Breast epithelium (tissue), 4 donors: ENCODE measurements around the gene JMJD8. TPM values are rescaled to one million over a fixed set of nuclear protein-coding genes. Genes with fewer than 3 reads are reported as not detected.
A peak's percentile ranks its signal among the peaks of the same experiment; 100 is the strongest.

ENCODE experiments used
- DNase-seq, 2 donors: peaks; one replicate each; pipeline ENCODE4 v3.0.0-alpha.2; 2019; ENCODE audit warnings: low spot score in 2 of 2
- H3K27ac ChIP-seq, 2 donors: fragments of 200-600 bp; sonication (generic) in 1 of 2; one replicate each; pipeline ENCODE4 v1.5.1; 2016 to 2019; ENCODE audit warnings: mild to moderate bottlenecking in 1 of 2
- H3K27me3 ChIP-seq, 2 donors: fragments of 200-600 bp; sonication (generic) in 1 of 2; one replicate each; pipeline versions ENCODE4 v1.5.1 to v1.6.0; 2017 to 2019; ENCODE audit warnings: control low read depth in 1 of 2, mild to moderate bottlenecking in 1 of 2
- H3K36me3 ChIP-seq: fragments of 200-600 bp; one replicate; pipeline ENCODE4 v1.5.1; 2019
- H3K4me1 ChIP-seq, 2 donors: fragments of 200-600 bp; sonication (generic); one replicate each; pipeline ENCODE4 v1.5.1; 2016 to 2019; ENCODE audit warnings: control low read depth in 1 of 2
- H3K4me3 ChIP-seq, 3 donors: fragments of 200-600 bp; sonication (generic); 1 replicate in 2 of 3; 2 replicates in 1 of 3; pipeline ENCODE4 v1.5.1; 2016 to 2019; ENCODE audit warnings: mild to moderate bottlenecking in 3 of 3, moderate library complexity in 2 of 3
- H3K9me3 ChIP-seq, 2 donors: fragments of 200-600 bp; sonication (generic) in 1 of 2; one replicate each; pipeline ENCODE4 v1.5.1; 2016 to 2019; ENCODE audit warnings: control low read depth in 1 of 2
- POLR2A ChIP-seq: fragments of 450-650 bp; IDR thresholded peaks from one replicate; pipeline ENCODE4 v1.6.1; 2016; ENCODE audit warnings: antibody characterized with exemption, mild to moderate bottlenecking, moderate library complexity
- POLR2AphosphoS5 ChIP-seq, 3 donors: sonication (generic); formaldehyde crosslinking; IDR thresholded peaks; one replicate each; pipeline ENCODE4 v1.6.1; 2017; ENCODE audit warnings: antibody characterized with exemption in 3 of 3
- intact Hi-C: fragments of 100-400 bp; cut with DNase I; formaldehyde crosslinking; loops from one replicate; pipeline ENCODE4 v1.15.1; 2023; ENCODE audit warnings: low total_unique reads
- total RNA-seq, 3 donors: library from RNA; depleted of rRNA; stranded (reverse); fragments of >200 nt; gene quantifications; one replicate each; pipeline ENCODE4 v1.1.0, GENCODE V29; 2016
- TF ChIP-seq, protein P1 (sequence below), 3 donors: fragments of 450-650 bp; IDR thresholded peaks; one replicate each; pipeline ENCODE4 v1.5.1; 2016 to 2017; ENCODE audit warnings: antibody characterized with exemption in 3 of 3, mild to moderate bottlenecking in 3 of 3, moderate library complexity in 3 of 3

JMJD8 gene
- total RNA-seq, 3 donors from 2014 or later, result 67.2 to 83.4 (median 67.5) TPM

DNA sequence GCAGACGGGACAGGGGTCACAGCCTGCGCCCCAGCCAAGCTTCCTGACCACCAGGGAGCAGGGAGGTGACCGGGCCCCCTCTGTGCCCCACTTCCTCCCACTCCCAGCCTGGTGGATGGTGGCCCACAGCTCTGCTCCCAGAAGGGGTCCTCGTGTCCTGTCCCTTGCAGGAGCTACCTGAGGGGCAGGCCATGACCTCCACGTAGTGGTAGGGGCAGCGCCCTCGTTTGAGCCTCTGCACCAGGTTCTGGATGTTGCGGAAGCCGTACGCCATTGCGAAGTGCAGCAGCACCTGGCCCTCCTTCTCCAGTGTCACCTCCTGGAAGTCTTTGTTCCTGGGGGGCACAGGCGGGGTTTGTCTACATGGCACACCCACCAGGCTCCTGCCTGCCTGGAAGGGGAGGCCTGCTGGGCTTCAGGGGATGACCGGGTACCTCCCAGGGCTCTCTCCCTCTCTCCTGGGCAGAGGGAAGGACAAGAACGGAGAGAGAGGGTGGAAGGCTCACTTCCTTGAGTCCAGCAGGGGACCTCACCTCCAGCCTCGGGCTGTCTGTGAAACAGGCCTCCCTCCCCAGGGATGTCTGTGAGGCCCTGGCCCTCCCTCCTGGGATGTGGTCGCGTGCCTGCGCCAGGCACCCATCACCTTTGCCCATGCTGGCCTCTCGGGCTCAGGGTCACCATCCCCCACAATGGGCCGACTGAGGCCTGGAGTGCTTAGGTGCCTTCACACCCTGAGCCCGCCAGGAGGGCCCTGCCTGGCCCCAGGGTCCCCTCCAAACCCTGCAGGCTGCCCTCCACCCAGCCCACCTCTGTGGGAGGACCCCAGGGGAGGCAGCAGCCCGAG lies 46.8 kb upstream of the JMJD8 start:
- H3K27ac ChIP-seq, result no peak overlapping the region
- intact Hi-C loops, result no loop called here

DNA sequence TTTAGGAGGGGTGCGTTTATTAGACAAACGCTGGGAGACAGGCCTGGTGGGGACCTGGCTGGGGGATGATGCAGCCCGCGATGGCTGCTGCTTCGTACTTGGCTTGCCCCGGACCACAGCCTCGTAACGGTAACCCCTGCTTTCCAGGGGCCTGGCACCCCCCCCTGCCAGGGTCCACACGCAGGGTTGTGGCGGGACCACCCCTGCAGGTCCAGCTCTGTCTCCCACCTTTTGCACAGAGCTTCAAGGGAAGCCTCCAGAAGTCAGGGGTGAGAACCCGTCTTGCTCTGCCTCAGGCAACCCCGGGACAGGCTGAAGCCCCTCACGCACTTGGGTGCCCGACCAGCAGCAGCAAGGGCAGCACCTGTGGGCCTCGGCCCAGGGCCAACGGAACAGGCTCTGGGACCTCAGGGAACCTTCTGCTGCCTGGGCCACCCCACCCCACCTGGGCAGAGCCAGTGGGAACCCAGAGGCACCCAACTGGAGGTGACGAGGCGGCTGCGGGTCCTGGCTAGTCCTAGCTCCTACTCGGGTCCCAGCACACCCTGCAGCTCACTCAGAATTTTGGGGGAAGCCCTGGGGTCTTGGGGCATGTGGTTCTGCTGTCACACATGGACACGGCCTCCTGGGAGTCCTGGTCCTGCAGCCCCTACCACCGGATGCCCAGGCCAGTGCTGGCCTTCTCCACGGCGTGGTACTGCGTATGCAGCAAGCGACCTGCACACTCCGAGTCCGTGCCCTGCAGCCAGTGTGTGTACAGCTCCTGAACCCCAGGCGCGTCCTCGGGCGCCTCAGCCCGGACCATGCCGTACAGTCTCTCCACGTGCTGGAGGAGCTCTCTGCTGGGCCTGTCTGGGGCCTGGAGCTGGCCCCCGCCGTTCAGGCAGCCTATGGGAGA lies 45.9 kb upstream of the JMJD8 start:
- TF ChIP-seq POLR2AphosphoS5 (IDR thresholded peaks at IDR 0.05), result no peak
- TF ChIP-seq, protein P1, sequence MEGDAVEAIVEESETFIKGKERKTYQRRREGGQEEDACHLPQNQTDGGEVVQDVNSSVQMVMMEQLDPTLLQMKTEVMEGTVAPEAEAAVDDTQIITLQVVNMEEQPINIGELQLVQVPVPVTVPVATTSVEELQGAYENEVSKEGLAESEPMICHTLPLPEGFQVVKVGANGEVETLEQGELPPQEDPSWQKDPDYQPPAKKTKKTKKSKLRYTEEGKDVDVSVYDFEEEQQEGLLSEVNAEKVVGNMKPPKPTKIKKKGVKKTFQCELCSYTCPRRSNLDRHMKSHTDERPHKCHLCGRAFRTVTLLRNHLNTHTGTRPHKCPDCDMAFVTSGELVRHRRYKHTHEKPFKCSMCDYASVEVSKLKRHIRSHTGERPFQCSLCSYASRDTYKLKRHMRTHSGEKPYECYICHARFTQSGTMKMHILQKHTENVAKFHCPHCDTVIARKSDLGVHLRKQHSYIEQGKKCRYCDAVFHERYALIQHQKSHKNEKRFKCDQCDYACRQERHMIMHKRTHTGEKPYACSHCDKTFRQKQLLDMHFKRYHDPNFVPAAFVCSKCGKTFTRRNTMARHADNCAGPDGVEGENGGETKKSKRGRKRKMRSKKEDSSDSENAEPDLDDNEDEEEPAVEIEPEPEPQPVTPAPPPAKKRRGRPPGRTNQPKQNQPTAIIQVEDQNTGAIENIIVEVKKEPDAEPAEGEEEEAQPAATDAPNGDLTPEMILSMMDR (IDR thresholded peaks at IDR 0.05), result no peak
- no peak for TF ChIP-seq POLR2A
- H3K36me3 ChIP-seq, result no peaks in the 10 kb centered on the region
- no peak overlapping the region for H3K27ac ChIP-seq
- H3K4me1 ChIP-seq, result peaks cover 0 to 16% of the 10 kb centered on the region in 2 donors
- DNase-seq, result no peak
- no peaks in the 10 kb centered on the region for H3K27me3 ChIP-seq
- no peaks in the 10 kb centered on the region for H3K9me3 ChIP-seq
- no peak overlapping the region for H3K4me3 ChIP-seq
- intact Hi-C loops, result no loop called here

More for the DNA sequence above, 46.8 kb upstream of the JMJD8 start:
- no peak overlapping the region for H3K4me3 ChIP-seq
- no peaks in the 10 kb centered on the region for H3K9me3 ChIP-seq
- TF ChIP-seq, protein P1 (IDR thresholded peaks at IDR 0.05), result no peak
- TF ChIP-seq POLR2AphosphoS5 (IDR thresholded peaks at IDR 0.05) (no peak), POLR2A (no peak)
- no peaks in the 10 kb centered on the region for H3K27me3 ChIP-seq
- no peaks in the 10 kb centered on the region for H3K36me3 ChIP-seq
- no peak for DNase-seq
- H3K4me1 ChIP-seq, result peaks cover 0 to 16% of the 10 kb centered on the region in 2 donors

DNA sequence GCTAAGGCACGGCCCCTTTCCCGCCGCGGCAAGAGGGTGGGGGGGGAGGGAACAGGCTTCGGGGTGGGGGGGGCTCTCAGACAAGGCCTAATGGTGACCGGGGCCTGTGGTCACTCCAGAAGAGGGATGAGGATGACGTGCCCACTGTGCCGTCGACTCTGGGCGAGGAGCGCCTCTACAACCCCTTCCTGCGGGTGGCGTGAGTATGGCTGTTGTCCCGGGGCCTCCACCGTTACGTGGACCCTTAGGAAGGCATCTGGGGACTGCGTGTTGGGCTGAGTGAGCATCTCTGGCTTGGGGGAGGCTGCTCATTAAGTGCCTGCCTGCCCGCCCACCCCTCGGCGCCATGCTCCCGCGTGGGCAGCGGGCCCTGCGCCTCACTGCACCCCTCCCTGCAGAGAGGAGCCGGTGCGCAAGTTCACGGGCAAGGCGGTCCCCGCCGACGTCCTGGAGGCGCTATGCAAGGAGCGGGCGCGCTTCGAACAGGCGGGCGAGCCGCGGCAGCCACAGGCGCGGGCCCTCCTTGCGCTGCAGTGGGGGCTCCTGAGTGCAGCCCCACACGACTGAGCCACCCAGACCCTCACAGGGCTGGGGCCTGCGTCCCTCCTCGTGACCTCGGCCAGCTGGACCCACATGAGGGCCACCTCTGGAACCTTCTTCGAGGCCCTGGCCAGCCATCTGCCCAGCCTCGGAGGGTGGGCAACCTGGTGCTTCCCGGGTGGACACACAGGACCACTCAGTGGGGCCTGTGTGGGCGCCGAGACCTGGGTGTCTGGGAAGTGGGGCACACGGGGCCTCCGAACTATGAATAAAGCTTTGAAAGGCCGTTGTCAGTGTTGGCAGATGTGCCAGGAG lies 45.0 kb upstream of the JMJD8 start:
- H3K36me3 ChIP-seq, result no peaks in the 10 kb centered on the region
- intact Hi-C loops, result no loop called here
- H3K27ac ChIP-seq, result no peak overlapping the region
- no peaks in the 10 kb centered on the region for H3K9me3 ChIP-seq
- H3K4me3 ChIP-seq, result peak overlapping the region in 2 of 3 donors; percentile 61 to 77
- H3K27me3 ChIP-seq, result no peaks in the 10 kb centered on the region
- DNase-seq, result no peak
- TF ChIP-seq POLR2A (no peak), POLR2AphosphoS5 (IDR thresholded peaks at IDR 0.05) (no peak)
- TF ChIP-seq, protein P1 (IDR thresholded peaks at IDR 0.05), result no peak
- peaks cover 0 to 16% of the 10 kb centered on the region in 2 donors for H3K4me1 ChIP-seq

DNA sequence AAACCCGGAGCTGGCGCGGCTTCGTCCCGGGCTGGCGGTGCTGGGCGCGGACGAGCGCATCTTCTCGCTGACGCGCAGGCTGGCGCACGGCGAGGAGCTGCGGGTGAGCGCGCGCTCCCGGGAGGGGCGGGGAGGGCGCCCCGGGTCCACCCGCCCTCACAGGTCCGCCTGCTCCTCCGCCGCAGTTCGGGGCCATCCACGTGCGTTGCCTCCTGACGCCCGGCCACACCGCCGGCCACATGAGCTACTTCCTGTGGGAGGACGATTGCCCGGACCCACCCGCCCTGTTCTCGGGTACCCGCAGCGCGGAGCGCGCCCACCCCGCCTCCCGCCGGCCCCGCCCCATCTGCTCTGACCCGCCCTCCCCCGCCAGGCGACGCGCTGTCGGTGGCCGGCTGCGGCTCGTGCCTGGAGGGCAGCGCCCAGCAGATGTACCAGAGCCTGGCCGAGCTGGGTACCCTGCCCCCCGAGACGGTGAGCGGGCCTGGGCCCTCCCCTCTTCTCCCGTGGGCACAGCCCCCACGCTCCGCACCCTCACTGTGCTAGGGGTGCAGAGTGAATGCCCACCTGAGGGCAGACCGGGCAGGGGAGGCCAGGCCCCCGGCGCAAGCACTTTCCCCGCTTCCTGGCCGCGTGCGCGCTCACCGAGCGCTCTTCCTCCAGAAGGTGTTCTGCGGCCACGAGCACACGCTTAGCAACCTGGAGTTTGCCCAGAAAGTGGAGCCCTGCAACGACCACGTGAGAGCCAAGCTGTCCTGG lies 44.2 kb upstream of the JMJD8 start:
- peak overlapping the region in 1 of 2 donors; percentile 40 for H3K27ac ChIP-seq

More for the DNA sequence above, 44.2 kb upstream of the JMJD8 start:
- peaks cover 0 to 16% of the 10 kb centered on the region in 2 donors for H3K4me1 ChIP-seq
- TF ChIP-seq POLR2AphosphoS5 (IDR thresholded peaks at IDR 0.05) (no peak), POLR2A (no peak)
- TF ChIP-seq, protein P1 (IDR thresholded peaks at IDR 0.05), result no peak
- no peaks in the 10 kb centered on the region for H3K9me3 ChIP-seq
- intact Hi-C loops, result no loop called here
- no peaks in the 10 kb centered on the region for H3K27me3 ChIP-seq
- no peaks in the 10 kb centered on the region for H3K36me3 ChIP-seq
- peak in 1 of 2 donors; percentile 48 for DNase-seq
- peak overlapping the region; percentile 40 to 77 (median 61) for H3K4me3 ChIP-seq
